Measurements from ENCODE around the gene ATP1A4.

Gene ATP1A4

DNA sequence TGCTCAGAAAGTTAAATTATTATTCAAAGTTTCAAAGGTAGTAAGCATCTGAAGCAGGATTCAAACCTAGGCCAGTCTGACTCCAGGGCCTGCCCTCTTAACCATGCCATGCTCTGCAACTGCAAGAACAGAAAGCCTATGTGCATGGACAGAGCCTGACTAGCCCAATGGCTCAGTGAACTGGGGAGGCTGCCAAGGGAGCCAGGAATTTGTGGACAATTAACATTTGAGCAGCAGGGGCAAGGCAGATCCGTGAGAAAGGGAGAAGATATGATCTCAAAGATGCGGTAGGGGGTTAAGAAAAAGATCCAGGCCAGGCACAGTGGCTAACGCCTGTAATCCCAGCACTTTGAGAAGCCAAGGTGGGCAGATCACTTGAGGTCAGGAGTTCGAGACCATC, 6.5 kb upstream of the ATP1A4 start:
- no peak for DNase-seq (ENCODE audit: low read depth in 2 of 2, low spot score in 1 of 2)

- DNase-seq (ENCODE audit: low read depth in 2 of 2, low spot score in 1 of 2) = no peak
These were observed 5.3 kb upstream of the ATP1A4 start for GRCh38 chr1:160146107-160146506.

DNA sequence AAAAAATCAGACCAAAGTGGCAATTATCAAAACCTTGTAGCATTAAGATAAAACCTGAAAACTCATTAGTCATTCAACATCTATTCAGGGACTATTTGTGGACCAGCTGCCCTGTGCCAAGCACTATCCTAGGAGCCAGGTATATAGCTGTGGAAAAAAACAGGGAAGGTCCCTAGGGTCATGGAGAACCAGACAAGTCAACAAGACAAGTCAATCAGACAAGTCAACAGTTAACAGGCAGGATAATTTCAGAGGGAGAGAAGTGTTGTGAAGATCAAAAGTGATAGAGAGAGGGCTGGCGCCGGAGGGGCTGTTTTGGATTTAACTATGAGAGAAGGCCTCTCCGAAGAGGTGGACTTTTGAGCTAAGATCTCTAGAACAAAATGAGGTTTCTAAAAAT, 3.3 kb upstream of the ATP1A4 start:
- DNase-seq (ENCODE audit: low read depth in 2 of 2, low spot score in 1 of 2) = no peak

DNA sequence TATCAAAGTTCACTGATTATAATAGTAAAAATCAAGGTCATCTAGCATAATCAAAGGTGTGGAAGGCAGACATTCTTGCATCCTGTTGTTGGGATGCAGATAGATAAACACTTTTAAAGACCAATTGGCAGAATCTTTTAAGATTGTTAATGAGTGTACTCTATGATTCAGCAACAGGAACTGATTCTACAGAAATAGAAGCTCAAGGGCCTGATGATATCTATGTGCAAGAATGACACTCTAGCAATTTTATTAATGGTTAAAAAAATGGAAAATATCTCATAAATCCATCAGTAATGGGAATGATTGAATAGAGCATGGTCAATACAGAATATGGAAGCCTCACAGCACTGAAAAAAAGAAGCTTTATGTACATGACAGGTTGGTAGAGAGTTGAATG, 2.2 kb upstream of the ATP1A4 start:
- no peak for DNase-seq (ENCODE audit: low read depth in 2 of 2, low spot score in 1 of 2)

- DNase-seq (ENCODE audit: low read depth in 2 of 2, low spot score in 1 of 2) = no peak
These were observed 1.7 kb upstream of the ATP1A4 start for GRCh38 chr1:160149716-160150115.

GRCh38 chr1:160154790-160155189, 3.4 kb downstream of the ATP1A4 start:
- DNase-seq (ENCODE audit: low read depth in 2 of 2, low spot score in 1 of 2) = no peak

GRCh38 chr1:160156361-160156760, 5.0 kb downstream of the ATP1A4 start:
- DNase-seq (ENCODE audit: low read depth in 2 of 2, low spot score in 1 of 2) = no peak

DNA sequence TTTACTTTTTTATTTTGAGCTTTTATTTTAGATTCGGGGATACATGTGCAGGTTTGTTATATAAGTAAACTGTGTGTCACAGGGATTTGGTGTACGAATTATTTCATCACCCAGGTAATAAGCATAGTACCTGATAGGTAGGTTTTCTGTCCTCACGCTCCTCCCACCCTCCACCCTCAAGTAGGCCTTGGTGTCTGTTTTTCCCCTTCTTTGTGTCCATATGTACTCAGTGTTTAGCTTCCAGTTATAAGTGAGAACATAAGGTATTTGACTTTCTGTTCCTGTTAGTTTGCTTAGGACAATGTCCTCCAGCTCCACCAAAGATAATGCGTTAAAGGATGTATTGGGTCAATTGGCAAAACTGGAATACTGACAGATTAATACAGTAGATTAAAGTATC, 5.8 kb downstream of the ATP1A4 start:
- DNase-seq (ENCODE audit: low read depth in 2 of 2, low spot score in 1 of 2) = no peak

DNA sequence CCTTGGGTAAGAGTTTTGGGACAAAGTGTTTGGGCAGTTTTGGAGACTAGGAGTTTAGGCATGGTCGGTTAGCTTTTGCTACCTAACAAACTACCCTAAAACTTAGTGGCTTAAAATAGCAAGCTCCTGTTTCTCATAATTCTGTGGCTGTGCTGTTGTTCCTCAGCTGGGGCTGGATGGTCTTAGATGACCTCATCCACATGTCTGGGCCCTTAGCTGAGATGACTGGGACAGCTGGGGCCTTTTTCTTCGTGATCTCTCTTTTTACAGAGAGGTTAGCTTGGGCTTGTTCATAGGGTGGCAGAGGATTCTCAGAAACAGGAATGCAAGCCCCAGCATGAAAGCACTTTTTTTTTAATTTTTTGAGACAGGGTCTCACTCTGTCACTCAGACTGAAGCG, 6.6 kb downstream of the ATP1A4 start:
- no peak for DNase-seq (ENCODE audit: low read depth in 2 of 2, low spot score in 1 of 2)

- DNase-seq (ENCODE audit: low read depth in 2 of 2, low spot score in 1 of 2) = no peak
These were observed 7.1 kb downstream of the ATP1A4 start for GRCh38 chr1:160158534-160158933.

- DNase-seq (ENCODE audit: low read depth in 2 of 2, low spot score in 1 of 2) = no peak
These were observed 8.4 kb downstream of the ATP1A4 start for GRCh38 chr1:160159846-160160245.

- DNase-seq (ENCODE audit: low read depth in 2 of 2, low spot score in 1 of 2) = no peak
These were observed 10.7 kb downstream of the ATP1A4 start for GRCh38 chr1:160161965-160162705.

DNA sequence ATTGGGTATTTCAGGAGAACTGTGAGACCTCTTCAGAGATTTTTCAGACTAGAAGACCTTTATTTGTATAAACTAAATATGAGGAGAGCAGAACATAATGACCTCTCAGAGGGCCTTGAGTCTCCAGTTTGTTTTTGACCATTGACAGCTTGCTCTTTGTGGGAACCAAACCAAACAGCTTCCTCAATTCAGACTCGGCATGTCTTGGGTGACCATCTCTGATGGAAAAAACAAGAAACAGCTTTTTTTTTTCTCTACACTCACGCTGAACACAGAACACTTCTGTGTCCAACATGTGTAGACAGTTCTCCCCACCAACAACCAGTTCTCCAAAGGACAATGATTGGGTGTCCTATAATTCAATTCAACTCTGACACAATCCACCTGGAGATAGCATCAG, 11.5 kb downstream of the ATP1A4 start:
- DNase-seq (ENCODE audit: low read depth in 2 of 2, low spot score in 1 of 2) = no peak

GRCh38 chr1:160163615-160164014, 12.2 kb downstream of the ATP1A4 start:
- DNase-seq (ENCODE audit: low read depth in 2 of 2, low spot score in 1 of 2) = no peak

GRCh38 chr1:160164121-160164520, 12.7 kb downstream of the ATP1A4 start:
- DNase-seq (ENCODE audit: low read depth in 2 of 2, low spot score in 1 of 2) = no peak

DNA sequence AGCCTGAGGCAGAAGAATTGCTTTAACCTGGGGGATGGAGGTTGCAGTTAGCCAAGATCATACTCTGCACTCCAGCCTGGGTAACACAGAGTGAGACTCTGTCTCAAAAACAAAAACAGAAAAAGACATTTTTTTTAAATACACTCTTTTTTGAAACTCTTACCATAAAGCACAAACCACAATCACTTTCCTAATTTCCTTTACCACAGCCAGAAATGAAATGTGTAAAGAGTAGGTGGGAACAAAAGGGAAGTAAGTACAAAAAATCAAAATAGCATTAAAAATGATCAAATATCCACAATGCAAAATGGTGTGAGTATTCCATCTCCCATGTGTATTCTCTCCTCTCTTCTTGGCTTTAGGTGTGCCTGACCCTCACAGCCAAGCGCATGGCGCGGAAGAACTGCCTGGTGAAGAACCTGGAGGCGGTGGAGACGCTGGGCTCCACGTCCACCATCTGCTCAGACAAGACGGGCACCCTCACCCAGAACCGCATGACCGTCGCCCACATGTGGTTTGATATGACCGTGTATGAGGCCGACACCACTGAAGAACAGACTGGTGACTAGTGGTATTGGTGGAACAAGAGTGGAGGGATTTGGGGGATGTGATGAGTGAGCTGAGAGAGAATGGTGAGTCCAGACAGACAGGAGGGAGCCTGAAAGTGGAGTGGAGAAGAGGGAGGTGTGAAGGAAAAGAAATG, 14.9 kb downstream of the ATP1A4 start:
- no peak for DNase-seq (ENCODE audit: low read depth in 2 of 2, low spot score in 1 of 2)

- DNase-seq (ENCODE audit: low read depth in 2 of 2, low spot score in 1 of 2) = no peak
These were observed 15.7 kb downstream of the ATP1A4 start for GRCh38 chr1:160167056-160167455.

DNA sequence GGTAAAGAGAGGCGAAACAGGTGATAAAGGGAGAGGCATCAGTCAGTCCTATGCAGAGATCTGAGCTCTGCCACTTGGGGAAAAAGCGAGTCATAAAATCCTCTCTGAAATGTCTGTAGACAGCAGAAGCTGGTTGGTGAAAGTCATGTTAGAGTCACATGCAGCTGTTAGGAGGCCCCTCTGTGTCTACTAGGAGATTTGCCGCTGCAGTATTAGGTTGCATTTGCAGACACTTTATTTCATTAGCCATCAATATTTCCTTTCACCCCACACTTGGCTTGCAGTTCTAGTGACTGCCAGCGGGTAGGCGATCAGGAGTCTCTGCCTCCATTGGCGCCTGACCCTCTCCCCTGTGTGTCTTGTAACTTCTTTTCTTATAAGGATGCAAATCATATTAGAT, 16.2 kb downstream of the ATP1A4 start:
- no peak for DNase-seq (ENCODE audit: low read depth in 2 of 2, low spot score in 1 of 2)

- DNase-seq (ENCODE audit: low read depth in 2 of 2, low spot score in 1 of 2) = no peak
These were observed 16.6 kb downstream of the ATP1A4 start for GRCh38 chr1:160168016-160168415.

DNA sequence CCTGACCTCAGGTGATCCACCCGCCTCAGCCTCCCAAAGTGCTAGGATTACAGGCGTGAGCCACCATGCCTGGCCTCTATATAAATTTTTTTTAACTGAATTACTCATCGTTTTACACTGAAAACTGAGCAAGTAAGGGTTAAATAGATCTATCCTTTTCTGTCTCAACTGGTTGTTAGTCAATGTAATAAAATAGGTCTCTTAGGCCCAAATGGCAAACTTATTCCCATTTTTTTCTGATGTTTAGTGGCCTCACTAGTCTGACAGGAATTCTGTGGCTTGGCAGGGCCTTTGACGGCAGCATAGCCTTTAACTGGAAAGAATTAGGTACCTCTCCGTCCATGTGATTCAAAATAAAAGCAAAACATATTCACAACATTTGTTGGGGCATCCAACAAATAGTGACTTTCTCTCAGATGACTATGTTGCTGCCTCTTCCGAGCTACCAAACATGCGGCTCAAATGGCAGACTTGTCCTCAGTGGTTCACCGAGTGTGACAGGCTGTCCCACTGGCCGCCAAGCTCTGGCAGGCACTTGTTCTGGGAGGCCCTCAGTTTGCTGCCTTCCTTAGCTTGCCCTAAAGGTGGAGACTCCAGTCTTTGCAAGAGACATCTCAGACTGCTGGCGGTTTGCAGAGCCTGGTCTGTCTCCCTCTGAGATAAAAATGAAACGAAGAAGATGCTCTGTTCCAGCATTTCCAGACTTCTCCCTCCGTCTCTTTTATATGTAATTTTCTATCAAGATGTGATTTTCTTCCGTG, 17.4 kb downstream of the ATP1A4 start:
- DNase-seq (ENCODE audit: low read depth in 2 of 2, low spot score in 1 of 2) = no peak

GRCh38 chr1:160169553-160170399, 18.4 kb downstream of the ATP1A4 start:
- DNase-seq (ENCODE audit: low read depth in 2 of 2, low spot score in 1 of 2) = no peak

All from stimulated activated CD8-positive, alpha-beta memory T cell treated with anti-CD3 and anti-CD28 coated beads, Interleukin-4, amount 100 ng/mL, for 4 hours (primary cell).